ENCODE data around the gene SLC24A4. TPM values are rescaled to one million over a fixed set of nuclear protein-coding genes. Genes with fewer than 3 reads are reported as not detected.

Gene SLC24A4
- total and polyA plus RNA-seq, 2 donors (not counting 3 experiments of a cell fraction or from before 2014, with no cell fraction given) = 0.07 to 0.08 TPM

DNA sequence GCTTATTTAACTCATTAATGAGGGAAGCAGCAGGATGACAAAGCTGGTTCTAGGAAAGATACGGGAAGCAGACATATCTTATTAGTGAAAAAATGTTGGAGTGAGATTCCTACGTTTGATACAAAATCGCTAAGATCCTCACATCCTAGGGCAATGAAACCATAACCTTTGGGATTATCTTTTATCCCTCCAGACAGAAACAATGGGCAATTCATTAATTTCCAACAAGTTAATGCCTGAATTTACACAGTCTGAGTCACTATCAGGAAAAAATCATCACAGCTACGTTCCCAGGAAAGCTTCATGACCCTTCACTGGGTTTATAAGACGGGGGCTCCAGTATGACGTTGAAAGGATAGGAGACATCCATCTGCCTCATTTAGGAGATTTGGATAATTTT lies 45.0 kb downstream of the SLC24A4 start:
- H3K79me2 ChIP-seq (ENCODE audit: control insufficient read depth, insufficient read depth, low read length) = no peaks in the 10 kb centered on the region
- H3K27me3 ChIP-seq (ENCODE audit: control insufficient read depth in 2 of 2, insufficient read depth in 2 of 2, low read length in 2 of 2) = no peaks in the 10 kb centered on the region
- TF ChIP-seq GATA2 (IDR thresholded peaks at IDR 0.05; ENCODE audit: insufficient read depth, insufficient read length, low read depth, low read length) (no peak), POLR2A (IDR thresholded peaks at IDR 0.05; ENCODE audit: low read depth, low read length) (no peak), MYC (IDR thresholded peaks at IDR 0.05; ENCODE audit: low read depth, low read length) (no peak), FOS (IDR thresholded peaks at IDR 0.05; ENCODE audit: borderline replicate concordance, insufficient read depth, low read length) (no peak), EZH2 (IDR thresholded peaks at IDR 0.05; ENCODE audit: borderline replicate concordance, low read depth, low read length, severe bottlenecking) (no peak)
- TF ChIP-seq, protein P1, sequence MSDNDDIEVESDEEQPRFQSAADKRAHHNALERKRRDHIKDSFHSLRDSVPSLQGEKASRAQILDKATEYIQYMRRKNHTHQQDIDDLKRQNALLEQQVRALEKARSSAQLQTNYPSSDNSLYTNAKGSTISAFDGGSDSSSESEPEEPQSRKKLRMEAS (IDR thresholded peaks at IDR 0.05; ENCODE audit: insufficient read depth, insufficient read length) = no peak
- POLR2A ChIA-PET = interaction anchor here (0.7 kb wide), 1 partner anchor 261 kb away, joined by 3 read pairs; no protein-coding TSS in a partner anchor
- H3K36me3 ChIP-seq (ENCODE audit: control insufficient read depth in 2 of 2, extremely low read depth in 1 of 2, insufficient read depth in 2 of 2, low read length in 2 of 2) = no peaks in the 10 kb centered on the region
- intact Hi-C loops (cut with micrococcal nuclease) (no loop called here), dilution Hi-C loops (cut with MboI; ENCODE audit: extremely low pct_ligation_motif_present, low sequenced_read_pairs) (loop anchor here (25.0 kb wide), 1 partner anchor 319 kb away; no protein-coding TSS in a partner anchor)
- DNase-seq (ENCODE audit: low read depth, low spot score) = no peak
- H2AFZ ChIP-seq (ENCODE audit: low read depth, low read length) = no peak overlapping the region
- H3K27ac ChIP-seq (ENCODE audit: insufficient read depth, low read depth, low read length) = no peak overlapping the region
- FAIRE-seq = no peak
- no peaks in the 10 kb centered on the region for H4K20me1 ChIP-seq (replicated peaks; ENCODE audit: control insufficient read depth, extremely low read depth, insufficient read depth, low read length)
- no peaks in the 10 kb centered on the region for H3K9me3 ChIP-seq (replicated peaks; ENCODE audit: control insufficient read depth, insufficient read depth, low read length)
- no peak overlapping the region for H3K4me2 ChIP-seq (ENCODE audit: insufficient read depth, low read length)
- H3K4me3 ChIP-seq (replicated peaks in 1 of 3; ENCODE audit: insufficient read depth in 1 of 3, low read depth in 1 of 3, low read length in 3 of 3) = no peak overlapping the region
- H3K4me1 ChIP-seq (ENCODE audit: control insufficient read depth, extremely low read depth, insufficient read depth, low read length) = no peaks in the 10 kb centered on the region
- CTCF ChIA-PET = interaction anchor here (1.2 to 1.5 kb wide), 2 partner anchors 30 to 90 kb away, joined by 3 to 6 read pairs; no protein-coding TSS in a partner anchor
- no peaks in the 10 kb centered on the region for H3K9me1 ChIP-seq (replicated peaks; ENCODE audit: control insufficient read depth, extremely low read depth, insufficient read depth, low read length)
- BruUV-seq (replicated peaks) = no TSS peak
- no peak overlapping the region for H3K9ac ChIP-seq (replicated peaks; ENCODE audit: extremely low read depth, insufficient read depth, low read length)

DNA sequence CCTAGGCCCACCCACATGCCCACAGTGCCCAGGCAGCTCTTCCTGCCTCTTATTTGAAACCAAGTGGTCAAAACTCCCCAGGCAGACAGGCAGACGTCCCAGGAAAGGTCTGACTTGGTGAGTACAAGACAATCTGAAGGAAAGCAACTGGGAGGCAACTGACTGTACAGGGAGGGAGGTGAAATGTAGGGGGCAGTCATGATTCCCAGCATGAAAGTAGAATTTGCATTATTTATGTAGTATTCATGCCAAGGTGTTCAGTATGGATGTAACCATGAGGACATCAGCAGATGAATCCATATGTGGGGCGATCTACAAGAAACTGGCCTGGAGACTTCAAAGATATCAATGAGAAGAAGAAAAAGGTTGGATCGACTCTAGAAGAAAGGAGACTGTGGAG lies 46.1 kb downstream of the SLC24A4 start:
- Histone ChIP-seq H3K9ac (replicated peaks; ENCODE audit: extremely low read depth, insufficient read depth, low read length) (no peak overlapping the region), H3K4me3 (replicated peaks in 1 of 3; ENCODE audit: insufficient read depth in 1 of 3, low read depth in 1 of 3, low read length in 3 of 3) (no peak overlapping the region), H3K4me2 (ENCODE audit: insufficient read depth, low read length) (no peak overlapping the region), H3K27ac (ENCODE audit: insufficient read depth, low read depth, low read length) (no peak overlapping the region), H3K9me3 (replicated peaks; ENCODE audit: control insufficient read depth, insufficient read depth, low read length) (no peaks in the 10 kb centered on the region), H3K27me3 (ENCODE audit: control insufficient read depth in 2 of 2, insufficient read depth in 2 of 2, low read length in 2 of 2) (no peaks in the 10 kb centered on the region), H3K36me3 (ENCODE audit: control insufficient read depth in 2 of 2, extremely low read depth in 1 of 2, insufficient read depth in 2 of 2, low read length in 2 of 2) (no peaks in the 10 kb centered on the region), H3K9me1 (replicated peaks; ENCODE audit: control insufficient read depth, extremely low read depth, insufficient read depth, low read length) (no peaks in the 10 kb centered on the region), H3K79me2 (ENCODE audit: control insufficient read depth, insufficient read depth, low read length) (no peaks in the 10 kb centered on the region), H3K4me1 (ENCODE audit: control insufficient read depth, extremely low read depth, insufficient read depth, low read length) (no peaks in the 10 kb centered on the region), H2AFZ (ENCODE audit: low read depth, low read length) (no peak overlapping the region), H4K20me1 (replicated peaks; ENCODE audit: control insufficient read depth, extremely low read depth, insufficient read depth, low read length) (no peaks in the 10 kb centered on the region)
- TF ChIP-seq JUN (IDR thresholded peaks at IDR 0.05; ENCODE audit: borderline replicate concordance, insufficient read depth, insufficient read length, low read depth) (no peak), FOS (IDR thresholded peaks at IDR 0.05; ENCODE audit: borderline replicate concordance, insufficient read depth, low read length) (no peak), MYC (IDR thresholded peaks at IDR 0.05; ENCODE audit: low read depth, low read length) (no peak), POLR2A (IDR thresholded peaks at IDR 0.05; ENCODE audit: low read depth, low read length) (no peak), GATA2 (IDR thresholded peaks at IDR 0.05; ENCODE audit: insufficient read depth, insufficient read length, low read depth, low read length) (no peak), POLR2AphosphoS5 (IDR thresholded peaks at IDR 0.05; ENCODE audit: insufficient read depth, low read depth, low read length) (no peak), EZH2 (IDR thresholded peaks at IDR 0.05; ENCODE audit: borderline replicate concordance, low read depth, low read length, severe bottlenecking) (no peak)
- TF ChIP-seq, protein P2, sequence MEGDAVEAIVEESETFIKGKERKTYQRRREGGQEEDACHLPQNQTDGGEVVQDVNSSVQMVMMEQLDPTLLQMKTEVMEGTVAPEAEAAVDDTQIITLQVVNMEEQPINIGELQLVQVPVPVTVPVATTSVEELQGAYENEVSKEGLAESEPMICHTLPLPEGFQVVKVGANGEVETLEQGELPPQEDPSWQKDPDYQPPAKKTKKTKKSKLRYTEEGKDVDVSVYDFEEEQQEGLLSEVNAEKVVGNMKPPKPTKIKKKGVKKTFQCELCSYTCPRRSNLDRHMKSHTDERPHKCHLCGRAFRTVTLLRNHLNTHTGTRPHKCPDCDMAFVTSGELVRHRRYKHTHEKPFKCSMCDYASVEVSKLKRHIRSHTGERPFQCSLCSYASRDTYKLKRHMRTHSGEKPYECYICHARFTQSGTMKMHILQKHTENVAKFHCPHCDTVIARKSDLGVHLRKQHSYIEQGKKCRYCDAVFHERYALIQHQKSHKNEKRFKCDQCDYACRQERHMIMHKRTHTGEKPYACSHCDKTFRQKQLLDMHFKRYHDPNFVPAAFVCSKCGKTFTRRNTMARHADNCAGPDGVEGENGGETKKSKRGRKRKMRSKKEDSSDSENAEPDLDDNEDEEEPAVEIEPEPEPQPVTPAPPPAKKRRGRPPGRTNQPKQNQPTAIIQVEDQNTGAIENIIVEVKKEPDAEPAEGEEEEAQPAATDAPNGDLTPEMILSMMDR (IDR thresholded peaks at IDR 0.05; ENCODE audit: extremely low read depth in 1 of 2, insufficient read depth in 1 of 2, low read depth in 1 of 2, low read length in 2 of 2) = no peak
- TF ChIP-seq, protein P1 (IDR thresholded peaks at IDR 0.05; ENCODE audit: insufficient read depth, insufficient read length) = no peak
- ChIA-PET POLR2A (no interaction called here), CTCF (no interaction called here)
- dilution Hi-C loops (cut with MboI; ENCODE audit: extremely low pct_ligation_motif_present, low sequenced_read_pairs) (loop anchor here (25.0 kb wide), 1 partner anchor 318 kb away; no protein-coding TSS in a partner anchor), intact Hi-C loops (cut with micrococcal nuclease) (no loop called here)
- FAIRE-seq (no peak), DNase-seq (ENCODE audit: low read depth, low spot score) (no peak)
- BruUV-seq (replicated peaks) = no TSS peak

Measured in endothelial cell of umbilical vein (primary cell).